Liver (tissue), 3 donors: ENCODE results near the gene POLR3A.

Experiments used
- EGR1 ChIP-seq, 2 donors: IDR thresholded peaks; 2 replicates each; pipeline ENCODE4 v1.6.1; 2016 to 2018; ENCODE audit warnings: antibody characterized with exemption in 2 of 2, low read depth in 2 of 2
- GABPA ChIP-seq, 2 donors: IDR thresholded peaks in 1 of 2; conservative IDR thresholded peaks in 1 of 2; 2 replicates each; pipeline ENCODE4 v1.6.1; 2016; ENCODE audit warnings: antibody characterized with exemption in 2 of 2, mild to moderate bottlenecking in 1 of 2, moderate library complexity in 1 of 2
- JUND ChIP-seq, 2 donors: IDR thresholded peaks; 2 replicates each; pipeline ENCODE4 v1.6.1; 2016; ENCODE audit warnings: antibody characterized with exemption in 2 of 2
- RAD21 ChIP-seq, 2 donors: IDR thresholded peaks; 2 replicates each; pipeline ENCODE4 v1.6.1; 2016; ENCODE audit warnings: antibody characterized with exemption in 2 of 2, mild to moderate bottlenecking in 2 of 2
- RXRA ChIP-seq, 2 donors: IDR thresholded peaks; 2 replicates each; pipeline ENCODE4 v1.6.1; 2017 to 2018; ENCODE audit warnings: antibody characterized with exemption in 2 of 2, mild to moderate bottlenecking in 1 of 2
- SP1 ChIP-seq: IDR thresholded peaks from 2 replicates; pipeline ENCODE4 v1.6.1; 2018; ENCODE audit warnings: antibody characterized with exemption, mild to moderate bottlenecking
- TAF1 ChIP-seq: conservative IDR thresholded peaks from 2 replicates; pipeline ENCODE4 v1.6.1; 2016; ENCODE audit warnings: antibody characterized with exemption, mild to moderate bottlenecking
- YY1 ChIP-seq: IDR thresholded peaks from 2 replicates; pipeline ENCODE4 v1.6.1; 2016; ENCODE audit warnings: antibody characterized with exemption, mild to moderate bottlenecking
- TF ChIP-seq, protein P1 (sequence below): fragments of 150-350 bp; IDR thresholded peaks from 2 replicates; pipeline ENCODE4 v1.5.1; 2017; ENCODE audit warnings: improper control_type of control experiment, low read depth, low read length; ENCODE audit not compliant: missing input control
- TF ChIP-seq, protein P2 (sequence below): IDR thresholded peaks from 2 replicates; pipeline ENCODE4 v1.6.1; 2016; ENCODE audit warnings: antibody characterized with exemption
- TF ChIP-seq, protein P3 (sequence below): IDR thresholded peaks from 2 replicates; pipeline ENCODE4 v1.6.1; 2016; ENCODE audit warnings: antibody characterized with exemption
- TF ChIP-seq, protein P4 (sequence below): IDR thresholded peaks from 2 replicates; pipeline ENCODE4 v1.6.1; 2016; ENCODE audit warnings: antibody characterized with exemption, mild to moderate bottlenecking
- TF ChIP-seq, protein P5 (sequence below): IDR thresholded peaks from 2 replicates; pipeline ENCODE4 v1.6.1; 2016; ENCODE audit warnings: antibody characterized with exemption
- donor health status: healthy.
- donor health status: healthy.

DNA sequence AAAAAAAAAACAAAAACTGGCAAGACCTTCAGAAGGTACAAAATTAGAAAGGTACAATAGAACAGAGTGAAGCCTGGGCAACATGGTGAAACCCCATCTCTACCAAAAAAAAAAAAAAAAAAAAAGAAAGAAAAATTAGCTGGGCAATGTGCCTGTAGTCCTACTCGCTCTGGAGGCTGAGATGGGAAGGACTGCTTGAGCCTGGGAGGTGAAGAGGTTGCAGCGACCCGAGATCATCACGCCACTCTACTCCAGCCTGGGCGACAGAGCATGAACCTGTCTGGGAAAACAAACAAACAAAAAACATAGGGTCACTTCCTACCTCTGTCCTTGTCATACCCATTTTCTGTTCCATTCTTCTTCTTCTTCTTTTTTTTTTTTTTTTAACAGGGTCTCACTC lies 57.2 kb downstream of the POLR3A start:
- TF ChIP-seq, protein P1, sequence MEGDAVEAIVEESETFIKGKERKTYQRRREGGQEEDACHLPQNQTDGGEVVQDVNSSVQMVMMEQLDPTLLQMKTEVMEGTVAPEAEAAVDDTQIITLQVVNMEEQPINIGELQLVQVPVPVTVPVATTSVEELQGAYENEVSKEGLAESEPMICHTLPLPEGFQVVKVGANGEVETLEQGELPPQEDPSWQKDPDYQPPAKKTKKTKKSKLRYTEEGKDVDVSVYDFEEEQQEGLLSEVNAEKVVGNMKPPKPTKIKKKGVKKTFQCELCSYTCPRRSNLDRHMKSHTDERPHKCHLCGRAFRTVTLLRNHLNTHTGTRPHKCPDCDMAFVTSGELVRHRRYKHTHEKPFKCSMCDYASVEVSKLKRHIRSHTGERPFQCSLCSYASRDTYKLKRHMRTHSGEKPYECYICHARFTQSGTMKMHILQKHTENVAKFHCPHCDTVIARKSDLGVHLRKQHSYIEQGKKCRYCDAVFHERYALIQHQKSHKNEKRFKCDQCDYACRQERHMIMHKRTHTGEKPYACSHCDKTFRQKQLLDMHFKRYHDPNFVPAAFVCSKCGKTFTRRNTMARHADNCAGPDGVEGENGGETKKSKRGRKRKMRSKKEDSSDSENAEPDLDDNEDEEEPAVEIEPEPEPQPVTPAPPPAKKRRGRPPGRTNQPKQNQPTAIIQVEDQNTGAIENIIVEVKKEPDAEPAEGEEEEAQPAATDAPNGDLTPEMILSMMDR: no peak
- TF ChIP-seq RAD21 (IDR thresholded peaks at IDR 0.05) (no peak), JUND (IDR thresholded peaks at IDR 0.05) (no peak), SP1 (no peak), TAF1 (no peak), EGR1 (IDR thresholded peaks at IDR 0.05; ENCODE audit: low read depth in 2 of 2) (no peak), YY1 (no peak), GABPA (IDR thresholded peaks at IDR 0.05 in 1 of 2, conservative IDR thresholded peaks at IDR 0.05 in 1 of 2) (no peak), RXRA (IDR thresholded peaks at IDR 0.05) (no peak)
- TF ChIP-seq, protein P2, sequence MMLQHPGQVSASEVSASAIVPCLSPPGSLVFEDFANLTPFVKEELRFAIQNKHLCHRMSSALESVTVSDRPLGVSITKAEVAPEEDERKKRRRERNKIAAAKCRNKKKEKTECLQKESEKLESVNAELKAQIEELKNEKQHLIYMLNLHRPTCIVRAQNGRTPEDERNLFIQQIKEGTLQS: no peak
- TF ChIP-seq, protein P3, sequence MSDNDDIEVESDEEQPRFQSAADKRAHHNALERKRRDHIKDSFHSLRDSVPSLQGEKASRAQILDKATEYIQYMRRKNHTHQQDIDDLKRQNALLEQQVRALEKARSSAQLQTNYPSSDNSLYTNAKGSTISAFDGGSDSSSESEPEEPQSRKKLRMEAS: no peak
- TF ChIP-seq, protein P4, sequence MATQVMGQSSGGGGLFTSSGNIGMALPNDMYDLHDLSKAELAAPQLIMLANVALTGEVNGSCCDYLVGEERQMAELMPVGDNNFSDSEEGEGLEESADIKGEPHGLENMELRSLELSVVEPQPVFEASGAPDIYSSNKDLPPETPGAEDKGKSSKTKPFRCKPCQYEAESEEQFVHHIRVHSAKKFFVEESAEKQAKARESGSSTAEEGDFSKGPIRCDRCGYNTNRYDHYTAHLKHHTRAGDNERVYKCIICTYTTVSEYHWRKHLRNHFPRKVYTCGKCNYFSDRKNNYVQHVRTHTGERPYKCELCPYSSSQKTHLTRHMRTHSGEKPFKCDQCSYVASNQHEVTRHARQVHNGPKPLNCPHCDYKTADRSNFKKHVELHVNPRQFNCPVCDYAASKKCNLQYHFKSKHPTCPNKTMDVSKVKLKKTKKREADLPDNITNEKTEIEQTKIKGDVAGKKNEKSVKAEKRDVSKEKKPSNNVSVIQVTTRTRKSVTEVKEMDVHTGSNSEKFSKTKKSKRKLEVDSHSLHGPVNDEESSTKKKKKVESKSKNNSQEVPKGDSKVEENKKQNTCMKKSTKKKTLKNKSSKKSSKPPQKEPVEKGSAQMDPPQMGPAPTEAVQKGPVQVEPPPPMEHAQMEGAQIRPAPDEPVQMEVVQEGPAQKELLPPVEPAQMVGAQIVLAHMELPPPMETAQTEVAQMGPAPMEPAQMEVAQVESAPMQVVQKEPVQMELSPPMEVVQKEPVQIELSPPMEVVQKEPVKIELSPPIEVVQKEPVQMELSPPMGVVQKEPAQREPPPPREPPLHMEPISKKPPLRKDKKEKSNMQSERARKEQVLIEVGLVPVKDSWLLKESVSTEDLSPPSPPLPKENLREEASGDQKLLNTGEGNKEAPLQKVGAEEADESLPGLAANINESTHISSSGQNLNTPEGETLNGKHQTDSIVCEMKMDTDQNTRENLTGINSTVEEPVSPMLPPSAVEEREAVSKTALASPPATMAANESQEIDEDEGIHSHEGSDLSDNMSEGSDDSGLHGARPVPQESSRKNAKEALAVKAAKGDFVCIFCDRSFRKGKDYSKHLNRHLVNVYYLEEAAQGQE: no peak
- TF ChIP-seq, protein P5, sequence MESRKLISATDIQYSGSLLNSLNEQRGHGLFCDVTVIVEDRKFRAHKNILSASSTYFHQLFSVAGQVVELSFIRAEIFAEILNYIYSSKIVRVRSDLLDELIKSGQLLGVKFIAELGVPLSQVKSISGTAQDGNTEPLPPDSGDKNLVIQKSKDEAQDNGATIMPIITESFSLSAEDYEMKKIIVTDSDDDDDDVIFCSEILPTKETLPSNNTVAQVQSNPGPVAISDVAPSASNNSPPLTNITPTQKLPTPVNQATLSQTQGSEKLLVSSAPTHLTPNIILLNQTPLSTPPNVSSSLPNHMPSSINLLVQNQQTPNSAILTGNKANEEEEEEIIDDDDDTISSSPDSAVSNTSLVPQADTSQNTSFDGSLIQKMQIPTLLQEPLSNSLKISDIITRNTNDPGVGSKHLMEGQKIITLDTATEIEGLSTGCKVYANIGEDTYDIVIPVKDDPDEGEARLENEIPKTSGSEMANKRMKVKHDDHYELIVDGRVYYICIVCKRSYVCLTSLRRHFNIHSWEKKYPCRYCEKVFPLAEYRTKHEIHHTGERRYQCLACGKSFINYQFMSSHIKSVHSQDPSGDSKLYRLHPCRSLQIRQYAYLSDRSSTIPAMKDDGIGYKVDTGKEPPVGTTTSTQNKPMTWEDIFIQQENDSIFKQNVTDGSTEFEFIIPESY: no peak
